HTERT RPE-1 (cell line): ENCODE results near the gene ENDOG.
"Not testable (repeated sequence)": the region's sequence is repeated elsewhere in the genome, so short reads cannot be mapped to it uniquely, and the experiment has no call there.

ENCODE experiments used
- in situ Hi-C: fragments of 300-500 bp; cut with MboI; formaldehyde crosslinking; loops from 4 replicates; pipeline ENCODE4 v1.14.3; 2020; ENCODE audit warnings: low sequenced_read_pairs

The ENDOG gene

DNA sequence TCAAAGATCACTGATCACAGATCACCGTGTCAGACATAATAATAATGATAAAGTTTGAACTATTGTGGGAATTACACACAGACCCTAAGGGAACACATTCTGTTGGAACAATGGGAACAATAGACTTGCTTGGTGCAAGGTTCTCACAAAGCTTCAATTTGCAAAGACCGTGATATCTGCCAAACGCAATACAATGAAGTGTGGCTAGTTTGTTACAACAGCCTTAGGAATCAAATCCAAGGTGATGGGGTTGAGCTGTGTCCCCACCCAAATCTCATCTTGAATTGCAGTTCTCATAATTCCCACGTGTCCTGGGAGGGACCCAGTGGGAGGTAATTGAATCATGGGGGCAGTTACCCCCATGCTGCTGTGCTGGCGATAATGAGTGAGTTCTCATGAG is 42.6 kb downstream of the ENDOG start:
- in situ Hi-C loops, result no loop called here

DNA sequence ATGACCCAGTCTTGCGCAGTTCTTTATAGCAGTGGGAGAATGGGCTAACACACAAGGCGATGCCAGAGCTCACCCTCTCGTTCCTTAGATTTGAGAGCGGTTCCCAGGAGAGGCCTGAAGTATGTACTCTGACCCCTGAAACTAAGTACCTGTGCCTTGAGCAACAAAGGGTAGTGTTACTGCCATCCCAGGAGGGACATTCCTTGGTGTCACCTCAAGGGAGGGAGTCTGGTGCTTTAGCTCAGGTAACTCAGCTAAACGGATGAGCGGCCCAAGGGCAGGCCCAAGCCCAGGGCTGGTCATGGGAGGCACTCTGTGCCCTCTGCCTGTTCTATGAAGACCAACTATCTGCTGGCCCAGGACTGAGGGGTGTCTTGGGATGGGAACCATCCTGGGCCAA is 43.2 kb downstream of the ENDOG start:
- in situ Hi-C loops, result no loop called here

DNA sequence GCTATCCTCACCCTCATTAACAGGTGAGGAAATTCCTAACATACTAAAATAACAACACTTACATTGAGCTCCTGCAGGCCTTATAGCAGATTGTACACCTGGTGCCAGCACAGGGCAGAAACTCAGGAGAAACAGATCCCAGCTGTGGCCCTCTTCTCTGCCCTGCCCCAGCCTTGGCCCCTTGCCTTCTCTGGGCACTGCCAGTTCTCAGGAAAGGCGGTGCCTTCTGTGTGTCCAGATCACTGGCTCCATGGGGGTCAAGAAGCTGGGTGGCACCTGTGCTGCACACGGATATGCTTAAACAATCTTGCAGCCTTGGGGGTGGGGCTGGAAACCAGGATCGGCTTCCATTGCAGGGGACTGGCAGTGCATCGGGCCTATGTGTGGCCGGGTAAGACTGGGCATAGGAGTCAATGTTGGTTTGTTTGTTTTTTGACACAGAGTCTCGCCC is 44.1 kb downstream of the ENDOG start:
- in situ Hi-C loops, result no loop called here

DNA sequence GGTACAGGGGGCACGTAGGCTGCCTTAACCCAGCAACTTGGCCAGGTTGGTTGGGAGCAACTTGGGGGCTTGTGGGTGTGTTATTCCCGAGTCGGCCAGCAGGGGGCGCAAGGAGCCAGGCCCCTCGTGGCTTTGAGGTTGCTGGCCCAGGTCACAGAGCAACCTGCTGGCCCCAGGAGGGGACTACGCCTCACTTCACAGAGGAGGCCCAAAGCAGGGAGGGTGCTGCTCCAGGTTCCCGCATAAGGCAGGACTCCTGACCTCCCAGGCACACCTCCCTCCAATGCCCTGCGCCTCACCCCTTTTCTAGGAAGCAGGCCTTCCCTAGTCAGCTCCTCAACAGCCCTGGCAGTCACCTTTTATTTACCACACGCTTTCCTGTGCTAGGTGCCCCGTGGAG is 45.3 kb downstream of the ENDOG start:
- in situ Hi-C loops, result no loop called here

DNA sequence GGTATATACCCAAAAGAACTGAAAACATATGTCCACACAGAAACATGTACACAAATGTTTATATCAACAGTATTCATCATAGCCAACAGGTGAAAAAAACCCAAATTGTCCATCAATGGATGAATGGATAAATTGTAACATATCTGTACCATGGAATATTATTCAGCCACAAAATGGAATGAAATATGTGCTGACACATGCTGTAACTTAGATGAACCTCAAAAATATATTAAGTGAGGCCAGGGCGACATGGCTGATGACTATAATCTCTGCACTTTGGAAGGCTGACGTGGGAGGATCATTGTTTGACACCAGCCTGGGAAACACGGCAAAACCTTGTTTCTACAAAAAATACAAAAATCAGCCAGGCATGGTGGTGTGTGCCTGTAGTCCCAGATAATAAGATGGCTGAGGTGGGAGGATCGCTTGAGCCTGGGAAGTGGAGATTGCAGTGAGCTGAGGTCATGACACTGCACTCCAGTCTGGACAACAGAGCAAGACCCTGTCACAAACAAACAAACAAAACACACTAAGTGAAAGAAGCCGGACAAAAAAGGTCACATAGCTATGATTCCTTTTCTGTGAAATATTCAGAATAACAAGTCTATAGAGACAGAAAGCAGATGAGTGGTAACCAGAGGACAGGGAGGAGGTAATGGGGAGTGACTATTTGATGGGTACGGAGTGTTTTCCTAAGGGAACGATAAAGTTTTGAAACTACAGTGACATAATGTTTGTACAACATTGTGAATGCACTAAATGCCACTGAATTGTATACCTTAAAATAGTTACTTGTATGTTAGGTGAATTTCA is 52.0 kb downstream of the ENDOG start:
- in situ Hi-C loops, result no loop called here

DNA sequence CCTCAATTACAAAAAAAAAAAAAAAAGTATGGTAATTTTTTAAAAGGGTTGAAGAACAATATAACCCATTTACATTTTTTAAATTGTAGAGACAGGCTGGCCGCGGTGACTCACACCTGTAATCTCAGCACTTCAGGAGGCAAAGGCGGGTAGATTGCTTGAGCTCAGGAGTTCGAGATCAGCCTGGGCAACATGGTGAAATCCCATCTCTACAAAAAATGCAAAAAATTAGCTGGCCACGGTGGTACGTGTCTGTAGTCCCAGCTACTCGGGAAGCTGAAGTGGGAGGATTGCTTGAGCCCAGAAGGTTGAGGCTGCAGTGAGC is 52.6 kb downstream of the ENDOG start:
- in situ Hi-C loops, result not testable (repeated sequence)
